NCI-H2227 (cell line): ENCODE data around the gene KIF5C.
"Not testable (repeated sequence)": the region's sequence is repeated elsewhere in the genome, so short reads cannot be mapped to it uniquely, and the experiment has no call there.

Source experiments
- DNase-seq: peaks from one replicate; lab custom pipeline; 2025; ENCODE audit not compliant: unreplicated experiment; lab: John Stamatoyannopoulos, UW

The KIF5C gene

GRCh38 chr2:148874868-148875341 is at the start of gene KIF5C:
Gene KIF5C (plus strand): TSS chr2:148875227. CDS start chr2:148875618, 391 bp downstream.
- DNase-seq = peak; percentile 98

- DNase-seq = no peak
Measured at GRCh38 chr2:148826791-148827190, 48.2 kb upstream of the KIF5C start.

GRCh38 chr2:148828941-148829340 is 46.1 kb upstream of the KIF5C start:
- DNase-seq = no peak

- DNase-seq = no peak
Measured at GRCh38 chr2:148829618-148830017, 45.4 kb upstream of the KIF5C start.

GRCh38 chr2:148832637-148833036 is 42.4 kb upstream of the KIF5C start:
- no peak for DNase-seq

GRCh38 chr2:148842050-148842449 is 33.0 kb upstream of the KIF5C start:
- no peak for DNase-seq

GRCh38 chr2:148848146-148848545 is 26.9 kb upstream of the KIF5C start:
- DNase-seq = no peak

- DNase-seq = no peak
Measured at GRCh38 chr2:148853458-148853857, 21.6 kb upstream of the KIF5C start.

- no peak for DNase-seq
Measured at GRCh38 chr2:148860037-148860436, 15.0 kb upstream of the KIF5C start.

GRCh38 chr2:148861367-148861766 is 13.7 kb upstream of the KIF5C start:
- peak; percentile 38 for DNase-seq

GRCh38 chr2:148862478-148862877 is 12.5 kb upstream of the KIF5C start:
- DNase-seq = not testable (repeated sequence)

GRCh38 chr2:148865512-148865911 is 9.5 kb upstream of the KIF5C start:
- peak; percentile 89 for DNase-seq

GRCh38 chr2:148866091-148866490 is 8.9 kb upstream of the KIF5C start:
- no peak for DNase-seq

GRCh38 chr2:148867079-148867769 is 7.8 kb upstream of the KIF5C start:
- no peak for DNase-seq

- DNase-seq = peak; percentile 84
Measured at GRCh38 chr2:148875387-148876051, 492 bp downstream of the KIF5C start.

GRCh38 chr2:148876202-148876594 is 1.2 kb downstream of the KIF5C start:
- DNase-seq = peak; percentile 76

- DNase-seq = peak; percentile 92
Measured at GRCh38 chr2:148876595-148877402, 1.8 kb downstream of the KIF5C start.

- DNase-seq = no peak
Measured at GRCh38 chr2:148877403-148877740, 2.3 kb downstream of the KIF5C start.

GRCh38 chr2:148880636-148881035 is 5.6 kb downstream of the KIF5C start:
- DNase-seq = no peak

- DNase-seq = no peak
Measured at GRCh38 chr2:148882051-148882450, 7.0 kb downstream of the KIF5C start.

- DNase-seq = no peak
Measured at GRCh38 chr2:148885209-148885608, 10.2 kb downstream of the KIF5C start.

- DNase-seq = no peak
Measured at GRCh38 chr2:148885988-148886387, 11.0 kb downstream of the KIF5C start.
